HG03108 (cell line): Measurements from ENCODE around the gene SPATA6L.

Experiments
- ATAC-seq: cut with Tn5 transposase; IDR thresholded peaks from one replicate; pipeline ENCODE4 v1.9.1; 2021; ENCODE audit warnings: moderate library complexity; ENCODE audit not compliant: unreplicated experiment

The SPATA6L gene

GRCh38 chr9:4558371-4558998 is 107.8 kb downstream of the SPATA6L start:
- no peak for ATAC-seq

- ATAC-seq, result no peak
These were observed 111.0 kb downstream of the SPATA6L start for GRCh38 chr9:4555236-4555635.

GRCh38 chr9:4553951-4554381 is 112.3 kb downstream of the SPATA6L start:
- no peak for ATAC-seq

- no peak for ATAC-seq
These were observed 115.3 kb downstream of the SPATA6L start for GRCh38 chr9:4550777-4551484.

- ATAC-seq, result no peak
These were observed 116.5 kb downstream of the SPATA6L start for GRCh38 chr9:4549751-4550295.

GRCh38 chr9:4548811-4549725 is 117.2 kb downstream of the SPATA6L start:
- no peak for ATAC-seq
